ENCODE measurements around the gene C9orf43.

DNA sequence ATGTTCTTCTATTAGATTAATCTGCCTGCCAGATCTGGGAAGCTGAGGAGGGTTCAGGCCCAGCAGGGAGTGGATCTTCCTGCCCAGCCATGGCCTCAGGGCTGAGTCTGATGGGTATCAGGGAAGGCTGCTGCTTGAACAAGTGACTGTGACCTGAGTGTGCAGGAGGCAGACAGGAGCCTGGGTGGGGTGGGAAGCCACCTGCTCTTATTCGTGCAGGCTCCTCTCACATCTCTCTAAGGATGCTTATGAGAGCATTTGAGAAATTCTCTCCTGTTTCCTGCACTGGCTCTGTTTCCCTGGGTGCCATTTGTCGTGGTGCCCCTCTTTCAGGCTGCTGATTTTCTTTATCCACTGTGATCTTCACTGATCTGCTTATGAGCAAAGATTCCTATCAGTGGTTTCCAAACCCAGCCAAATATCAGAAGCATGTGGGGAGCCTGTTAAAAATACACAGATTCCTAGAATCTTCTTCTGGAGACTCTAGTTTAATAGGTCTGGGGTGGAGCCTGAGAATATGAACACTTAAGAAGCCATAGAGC is 55.1 kb downstream of the C9orf43 start:
- TF ChIP-seq, protein P1, sequence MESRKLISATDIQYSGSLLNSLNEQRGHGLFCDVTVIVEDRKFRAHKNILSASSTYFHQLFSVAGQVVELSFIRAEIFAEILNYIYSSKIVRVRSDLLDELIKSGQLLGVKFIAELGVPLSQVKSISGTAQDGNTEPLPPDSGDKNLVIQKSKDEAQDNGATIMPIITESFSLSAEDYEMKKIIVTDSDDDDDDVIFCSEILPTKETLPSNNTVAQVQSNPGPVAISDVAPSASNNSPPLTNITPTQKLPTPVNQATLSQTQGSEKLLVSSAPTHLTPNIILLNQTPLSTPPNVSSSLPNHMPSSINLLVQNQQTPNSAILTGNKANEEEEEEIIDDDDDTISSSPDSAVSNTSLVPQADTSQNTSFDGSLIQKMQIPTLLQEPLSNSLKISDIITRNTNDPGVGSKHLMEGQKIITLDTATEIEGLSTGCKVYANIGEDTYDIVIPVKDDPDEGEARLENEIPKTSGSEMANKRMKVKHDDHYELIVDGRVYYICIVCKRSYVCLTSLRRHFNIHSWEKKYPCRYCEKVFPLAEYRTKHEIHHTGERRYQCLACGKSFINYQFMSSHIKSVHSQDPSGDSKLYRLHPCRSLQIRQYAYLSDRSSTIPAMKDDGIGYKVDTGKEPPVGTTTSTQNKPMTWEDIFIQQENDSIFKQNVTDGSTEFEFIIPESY (IDR thresholded peaks at IDR 0.05), result no peak
- TF ChIP-seq, protein P2, sequence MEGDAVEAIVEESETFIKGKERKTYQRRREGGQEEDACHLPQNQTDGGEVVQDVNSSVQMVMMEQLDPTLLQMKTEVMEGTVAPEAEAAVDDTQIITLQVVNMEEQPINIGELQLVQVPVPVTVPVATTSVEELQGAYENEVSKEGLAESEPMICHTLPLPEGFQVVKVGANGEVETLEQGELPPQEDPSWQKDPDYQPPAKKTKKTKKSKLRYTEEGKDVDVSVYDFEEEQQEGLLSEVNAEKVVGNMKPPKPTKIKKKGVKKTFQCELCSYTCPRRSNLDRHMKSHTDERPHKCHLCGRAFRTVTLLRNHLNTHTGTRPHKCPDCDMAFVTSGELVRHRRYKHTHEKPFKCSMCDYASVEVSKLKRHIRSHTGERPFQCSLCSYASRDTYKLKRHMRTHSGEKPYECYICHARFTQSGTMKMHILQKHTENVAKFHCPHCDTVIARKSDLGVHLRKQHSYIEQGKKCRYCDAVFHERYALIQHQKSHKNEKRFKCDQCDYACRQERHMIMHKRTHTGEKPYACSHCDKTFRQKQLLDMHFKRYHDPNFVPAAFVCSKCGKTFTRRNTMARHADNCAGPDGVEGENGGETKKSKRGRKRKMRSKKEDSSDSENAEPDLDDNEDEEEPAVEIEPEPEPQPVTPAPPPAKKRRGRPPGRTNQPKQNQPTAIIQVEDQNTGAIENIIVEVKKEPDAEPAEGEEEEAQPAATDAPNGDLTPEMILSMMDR (IDR thresholded peaks at IDR 0.05; ENCODE audit: low read depth, low read length, missing input control), result no peak
